B cell (primary cell): ENCODE data around the gene PHLPP1.

Source experiments
- EZH2 ChIP-seq: IDR thresholded peaks from 2 replicates; pipeline ENCODE4 v1.6.1; 2012; ENCODE audit warnings: borderline replicate concordance, low read depth, mild to moderate bottlenecking, moderate library complexity, low read length; ENCODE audit not compliant: insufficient read depth, poor library complexity, severe bottlenecking
- TF ChIP-seq, protein P1 (sequence below): fragments of 200-600 bp; IDR thresholded peaks from one replicate; pipeline ENCODE4 v1.8.0; 2022; ENCODE audit warnings: antibody characterized with exemption, mild to moderate bottlenecking

DNA sequence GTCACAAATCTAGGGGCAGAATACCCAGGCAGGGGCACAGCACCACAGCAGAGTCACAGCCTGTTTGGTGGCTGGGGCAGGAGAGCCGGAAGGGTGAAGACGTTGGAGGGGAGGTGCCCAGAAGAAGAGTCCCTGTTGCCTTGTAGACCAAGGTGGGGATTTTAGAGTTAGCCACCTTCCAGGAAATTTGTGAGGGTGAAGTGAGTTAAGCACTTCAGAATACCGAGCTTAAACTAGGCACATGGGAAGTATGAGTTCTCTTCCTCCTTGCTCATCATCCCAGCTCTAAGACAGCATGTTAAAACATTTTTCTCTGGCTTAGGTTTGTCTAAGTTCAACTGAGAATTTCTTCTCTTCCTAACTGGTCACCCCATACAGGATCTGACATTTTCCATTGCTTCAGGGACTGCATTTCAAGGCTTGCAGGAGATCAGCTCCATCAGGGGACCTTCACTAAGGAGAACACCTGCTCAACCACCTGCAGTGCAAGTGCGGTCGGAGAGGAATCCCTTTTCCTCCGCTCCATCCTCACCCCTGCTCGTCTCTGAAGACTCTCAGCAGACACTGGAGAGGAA is 26.5 kb upstream of the PHLPP1 start:
- TF ChIP-seq, protein P1, sequence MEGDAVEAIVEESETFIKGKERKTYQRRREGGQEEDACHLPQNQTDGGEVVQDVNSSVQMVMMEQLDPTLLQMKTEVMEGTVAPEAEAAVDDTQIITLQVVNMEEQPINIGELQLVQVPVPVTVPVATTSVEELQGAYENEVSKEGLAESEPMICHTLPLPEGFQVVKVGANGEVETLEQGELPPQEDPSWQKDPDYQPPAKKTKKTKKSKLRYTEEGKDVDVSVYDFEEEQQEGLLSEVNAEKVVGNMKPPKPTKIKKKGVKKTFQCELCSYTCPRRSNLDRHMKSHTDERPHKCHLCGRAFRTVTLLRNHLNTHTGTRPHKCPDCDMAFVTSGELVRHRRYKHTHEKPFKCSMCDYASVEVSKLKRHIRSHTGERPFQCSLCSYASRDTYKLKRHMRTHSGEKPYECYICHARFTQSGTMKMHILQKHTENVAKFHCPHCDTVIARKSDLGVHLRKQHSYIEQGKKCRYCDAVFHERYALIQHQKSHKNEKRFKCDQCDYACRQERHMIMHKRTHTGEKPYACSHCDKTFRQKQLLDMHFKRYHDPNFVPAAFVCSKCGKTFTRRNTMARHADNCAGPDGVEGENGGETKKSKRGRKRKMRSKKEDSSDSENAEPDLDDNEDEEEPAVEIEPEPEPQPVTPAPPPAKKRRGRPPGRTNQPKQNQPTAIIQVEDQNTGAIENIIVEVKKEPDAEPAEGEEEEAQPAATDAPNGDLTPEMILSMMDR, result no peak
- TF ChIP-seq EZH2, result no peak
